ENCODE measurements around the gene TCP11L2. TPM values are rescaled to one million over a fixed set of nuclear protein-coding genes. Genes with fewer than 3 reads are reported as not detected.

The TCP11L2 gene
- total and polyA plus RNA-seq, 2 of the 13 experiments (the other 11 are each of a cell fraction or from before 2014, with no cell fraction given): 4.6 to 24.1 TPM

- TF ChIP-seq FOXM1 (CRISPR knock-in tag; IDR thresholded peaks at IDR 0.05) (no peak), ZFP82 (CRISPR knock-in tag; IDR thresholded peaks at IDR 0.05; ENCODE audit: borderline replicate concordance) (no peak), NKX3-1 (CRISPR knock-in tag; IDR thresholded peaks at IDR 0.05) (no peak), ZBTB1 (CRISPR knock-in tag; IDR thresholded peaks at IDR 0.05; ENCODE audit: borderline replicate concordance) (no peak), ZNF263 (CRISPR knock-in tag; IDR thresholded peaks at IDR 0.05) (no peak), KMT2B (CRISPR knock-in tag; IDR thresholded peaks at IDR 0.05) (peak; percentile 65; the same call in 1 of the 2 replicates), ZNF317 (CRISPR knock-in tag; IDR thresholded peaks at IDR 0.05) (peak; percentile 76; the same call in 1 of the 2 replicates), POGK (CRISPR knock-in tag; conservative IDR thresholded peaks at IDR 0.05) (0 out of 2 replicates have a peak, but pooled peaks have one; percentile 25), RBM22 (optimal IDR thresholded peaks at IDR 0.05; ENCODE audit: low read length) (no peak), ZNF598 (CRISPR knock-in tag; IDR thresholded peaks at IDR 0.05; ENCODE audit: borderline replicate concordance) (no peak), SP4 (CRISPR knock-in tag; IDR thresholded peaks at IDR 0.05) (peak; percentile 59; the same call in 1 of the 2 replicates), HES4 (CRISPR knock-in tag; IDR thresholded peaks at IDR 0.05; ENCODE audit: borderline replicate concordance) (no peak), MEIS1 (CRISPR knock-in tag; IDR thresholded peaks at IDR 0.05; ENCODE audit: borderline replicate concordance) (peak; percentile 29), MYC (CRISPR knock-in tag; IDR thresholded peaks at IDR 0.05; ENCODE audit: borderline replicate concordance) (no peak), NBN (conservative IDR thresholded peaks at IDR 0.05) (no peak), PHF21A (CRISPR knock-in tag; IDR thresholded peaks at IDR 0.05) (0 out of 2 replicates have a peak, but pooled peaks have one; percentile 10), UBTF (CRISPR knock-in tag; IDR thresholded peaks at IDR 0.05) (peak; percentile 72), ZKSCAN1 (IDR thresholded peaks at IDR 0.05; ENCODE audit: low read length) (no peak), SP2 (CRISPR knock-in tag; IDR thresholded peaks at IDR 0.05) (no peak), SKI (IDR thresholded peaks at IDR 0.05; ENCODE audit: partially characterized antibody) (peak; percentile 68), ESRRA (CRISPR knock-in tag; IDR thresholded peaks at IDR 0.05; ENCODE audit: low read depth) (peak; percentile 9; the same call in 1 of the 2 replicates), CBFB (CRISPR knock-in tag; IDR thresholded peaks at IDR 0.05) (no peak; the same call in 1 of the 2 replicates), SRSF1 (optimal IDR thresholded peaks at IDR 0.05; ENCODE audit: low read depth, low read length) (peak; percentile 31)
- TF ChIP-seq, protein P1, sequence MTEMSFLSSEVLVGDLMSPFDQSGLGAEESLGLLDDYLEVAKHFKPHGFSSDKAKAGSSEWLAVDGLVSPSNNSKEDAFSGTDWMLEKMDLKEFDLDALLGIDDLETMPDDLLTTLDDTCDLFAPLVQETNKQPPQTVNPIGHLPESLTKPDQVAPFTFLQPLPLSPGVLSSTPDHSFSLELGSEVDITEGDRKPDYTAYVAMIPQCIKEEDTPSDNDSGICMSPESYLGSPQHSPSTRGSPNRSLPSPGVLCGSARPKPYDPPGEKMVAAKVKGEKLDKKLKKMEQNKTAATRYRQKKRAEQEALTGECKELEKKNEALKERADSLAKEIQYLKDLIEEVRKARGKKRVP (CRISPR knock-in tag; IDR thresholded peaks at IDR 0.05): 0 out of 4 replicates have a peak, but pooled peaks of 1 of the 2 experiments have one; percentile 36
- TF ChIP-seq, protein P2, sequence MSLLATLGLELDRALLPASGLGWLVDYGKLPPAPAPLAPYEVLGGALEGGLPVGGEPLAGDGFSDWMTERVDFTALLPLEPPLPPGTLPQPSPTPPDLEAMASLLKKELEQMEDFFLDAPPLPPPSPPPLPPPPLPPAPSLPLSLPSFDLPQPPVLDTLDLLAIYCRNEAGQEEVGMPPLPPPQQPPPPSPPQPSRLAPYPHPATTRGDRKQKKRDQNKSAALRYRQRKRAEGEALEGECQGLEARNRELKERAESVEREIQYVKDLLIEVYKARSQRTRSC (CRISPR knock-in tag; IDR thresholded peaks at IDR 0.05; ENCODE audit: low read depth): peak; percentile 18; the same call in 1 of the 2 replicates
Measured at GRCh38 chr12:106302401-106303201, at the start of gene TCP11L2 (continued).
